GM06990 (cell line): ENCODE data around the gene RAD51D.
A peak's percentile ranks its signal among the peaks of the same experiment; 100 is the strongest.

ENCODE experiments used
- DNase-seq: peaks from one replicate; pipeline ENCODE4 v3.0.0-alpha.2; 2011; ENCODE audit not compliant: insufficient read length; ENCODE audit errors: extremely low read depth
- H3K27me3 ChIP-seq: replicated peaks from 2 replicates; pipeline ENCODE4 v1.6.0; 2011; ENCODE audit warnings: low read length; ENCODE audit not compliant: control insufficient read depth, insufficient read depth
- H3K36me3 ChIP-seq: 2 replicates; pipeline ENCODE4 v1.5.1; 2011; ENCODE audit warnings: low read length; ENCODE audit not compliant: control insufficient read depth, insufficient read depth
- H3K4me3 ChIP-seq: replicated peaks from 2 replicates; pipeline ENCODE4 v1.5.1; 2011; ENCODE audit warnings: low read depth, mild to moderate bottlenecking, control low read depth, low read length
- CTCF ChIP-seq: IDR thresholded peaks from 2 replicates; pipeline ENCODE4 v1.5.1; 2011; ENCODE audit warnings: low read length, control low read depth, mild to moderate bottlenecking, inconsistent platforms; ENCODE audit not compliant: insufficient read depth, poor library complexity, severe bottlenecking

The RAD51D gene

GRCh38 chr17:35119370-35120165 lies at the start of gene RAD51D:
TSS of gene RAD51D (minus strand) at chr17:35119860. CDS start at chr17:35119613, 247 bp downstream.
- peak within 1 kb of the TSS; percentile 85 for H3K4me3 ChIP-seq
- no peaks in the 10 kb centered on the region for H3K27me3 ChIP-seq
- TF ChIP-seq CTCF, result peak; percentile 73
- DNase-seq, result peak; percentile 89
- no peaks in the 10 kb centered on the region; the same call in 1 of the 2 replicates for H3K36me3 ChIP-seq

GRCh38 chr17:35167666-35168065 lies 48.0 kb upstream of the RAD51D start:
- Histone ChIP-seq H3K36me3 (no peaks in the 10 kb centered on the region), H3K27me3 (no peaks in the 10 kb centered on the region; the same call in none of the 2 replicates), H3K4me3 (no peak overlapping the region)
- TF ChIP-seq CTCF, result no peak
- DNase-seq, result no peak

- Histone ChIP-seq H3K4me3 (no peak overlapping the region), H3K36me3 (no peaks in the 10 kb centered on the region), H3K27me3 (no peaks in the 10 kb centered on the region; the same call in none of the 2 replicates)
- TF ChIP-seq CTCF, result no peak
- no peak for DNase-seq
These were observed 47.4 kb upstream of the RAD51D start for GRCh38 chr17:35167046-35167445.

GRCh38 chr17:35166526-35166925 lies 46.9 kb upstream of the RAD51D start:
- H3K36me3 ChIP-seq, result no peaks in the 10 kb centered on the region
- DNase-seq, result no peak
- no peak for TF ChIP-seq CTCF
- H3K4me3 ChIP-seq, result no peak overlapping the region
- no peaks in the 10 kb centered on the region; the same call in none of the 2 replicates for H3K27me3 ChIP-seq

- Histone ChIP-seq H3K36me3 (no peaks in the 10 kb centered on the region), H3K27me3 (no peaks in the 10 kb centered on the region; the same call in none of the 2 replicates), H3K4me3 (no peak overlapping the region)
- no peak for DNase-seq
- no peak for TF ChIP-seq CTCF
These were observed 45.1 kb upstream of the RAD51D start for GRCh38 chr17:35164716-35165115.
